MCF 10A (cell line): ENCODE results near the gene FLAD1. TPM values are rescaled to one million over a fixed set of nuclear protein-coding genes. Genes with fewer than 3 reads are reported as not detected.

ENCODE experiments used
- BruUV-seq: library from RNA; stranded (reverse); fragments of 400-500 nt; replicated peaks from 2 replicates; lab custom pipeline; 2021; lab: Mats Ljungman, UMichigan
- CTCF ChIA-PET: fragments of 300-600 bp; sonication (Branson Sonifier 250); formaldehyde crosslinking; extraction: SDS; loops from one replicate; lab custom pipeline; 2021; ENCODE audit warnings: antibody characterized with exemption, inconsistent platforms; lab: Yijun Ruan, JAX
- POLR2A ChIA-PET: fragments of 300-600, 350-650 bp; sonication (Branson Sonifier 250); formaldehyde crosslinking; extraction: SDS; loops from one replicate; lab custom pipeline; 2020; ENCODE audit warnings: antibody characterized with exemption, inconsistent platforms; lab: Yijun Ruan, JAX
- DNase-seq: peaks from one replicate; pipeline ENCODE4 v3.0.0-alpha.2; 2018; ENCODE audit not compliant: unreplicated experiment
- H3K27ac Mint-ChIP-seq: one replicate; pipeline ENCODE4 v1.8.0; 2022; ENCODE audit warnings: mild to moderate bottlenecking, low read depth, mixed read lengths; ENCODE audit not compliant: unreplicated experiment
- H3K27me3 Mint-ChIP-seq: one replicate; pipeline ENCODE4 v1.8.0; 2022; ENCODE audit warnings: mixed read lengths; ENCODE audit not compliant: insufficient read depth, unreplicated experiment
- H3K36me3 Mint-ChIP-seq: one replicate; pipeline ENCODE4 v1.8.0; 2022; ENCODE audit warnings: mild to moderate bottlenecking, moderate library complexity, mixed read lengths; ENCODE audit not compliant: insufficient read depth, unreplicated experiment
- H3K4me1 Mint-ChIP-seq: one replicate; pipeline ENCODE4 v1.8.0; 2022; ENCODE audit warnings: mixed read lengths; ENCODE audit not compliant: insufficient read depth, unreplicated experiment
- H3K4me3 Mint-ChIP-seq: one replicate; pipeline ENCODE4 v1.8.0; 2022; ENCODE audit warnings: mild to moderate bottlenecking, moderate library complexity, mixed read lengths; ENCODE audit not compliant: unreplicated experiment
- H3K9me3 Mint-ChIP-seq: one replicate; pipeline ENCODE4 v1.8.0; 2022; ENCODE audit warnings: mixed read lengths; ENCODE audit not compliant: unreplicated experiment
- intact Hi-C: fragments of 100-400 bp; cut with micrococcal nuclease; formaldehyde crosslinking; loops from 2 replicates; pipeline ENCODE4 v1.14.1; 2022
- total RNA-seq: library from RNA; stranded (reverse); gene quantifications from 2 replicates; pipeline ENCODE4 v1.2.3, GENCODE V29; 2022
- TF ChIP-seq, protein P1 (sequence below): fragments of 200-600 bp; IDR thresholded peaks from one replicate; pipeline ENCODE4 v1.8.0; 2022; ENCODE audit warnings: antibody characterized with exemption, mild to moderate bottlenecking; ENCODE audit not compliant: unreplicated experiment

The FLAD1 gene
- total RNA-seq, 1 experiment from 2014 or later: 91.1 TPM

DNA sequence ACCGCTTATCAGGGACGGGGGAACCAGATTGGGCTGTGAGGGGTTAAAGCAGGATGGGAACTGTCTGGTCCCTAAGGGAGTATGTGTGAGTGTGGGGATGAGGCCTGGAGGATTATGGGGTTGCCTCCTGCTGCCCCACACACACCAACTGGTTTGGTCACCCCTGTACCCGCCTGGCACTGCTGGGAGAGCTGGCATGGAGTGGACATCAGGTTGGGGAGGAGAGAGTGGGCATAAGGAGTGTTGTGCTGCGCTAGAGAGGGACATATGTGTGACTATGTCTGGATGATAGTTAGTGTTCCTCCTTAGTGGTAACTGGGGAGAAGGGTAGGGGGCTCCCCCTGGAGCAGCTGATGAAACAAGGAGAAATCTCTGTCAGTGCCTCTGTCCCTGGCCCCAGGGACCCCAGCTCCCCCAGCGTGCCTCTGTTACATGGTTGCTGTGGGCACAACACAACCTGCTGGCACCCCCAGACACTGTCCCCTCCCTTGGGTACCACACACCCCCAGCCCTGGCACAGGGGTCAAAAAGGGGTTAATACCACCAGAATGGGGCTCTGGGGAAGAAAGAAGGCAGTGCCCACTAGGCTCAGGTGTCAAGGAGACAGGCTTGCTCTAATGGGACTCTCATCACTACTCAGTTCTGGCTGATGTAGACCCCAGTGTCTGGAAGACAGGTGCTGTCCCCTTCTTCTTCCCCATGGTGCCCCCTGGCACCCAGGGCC lies 21.4 kb downstream of the FLAD1 start:
- H3K9me3 Mint-ChIP-seq: no peaks in the 10 kb centered on the region
- BruUV-seq: TSS peak; percentile 53
- ChIA-PET POLR2A (interaction anchor here (0.7 to 41.1 kb wide), 18 partner anchors 10 to 1042 kb away, joined by 3 to 1917 read pairs (median 5); partner anchors contain the start of genes ADAM15, CKS1B, DCST1 and DCST2), CTCF (interaction anchor here (0.6 to 2.5 kb wide), 17 partner anchors 8 to 80 kb away, joined by 3 to 24 read pairs (median 4); partner anchors contain the start of genes ADAM15, FLAD1, LENEP and PYGO2)
- H3K27ac Mint-ChIP-seq: peak overlapping the region; percentile 97
- TF ChIP-seq, protein P1, sequence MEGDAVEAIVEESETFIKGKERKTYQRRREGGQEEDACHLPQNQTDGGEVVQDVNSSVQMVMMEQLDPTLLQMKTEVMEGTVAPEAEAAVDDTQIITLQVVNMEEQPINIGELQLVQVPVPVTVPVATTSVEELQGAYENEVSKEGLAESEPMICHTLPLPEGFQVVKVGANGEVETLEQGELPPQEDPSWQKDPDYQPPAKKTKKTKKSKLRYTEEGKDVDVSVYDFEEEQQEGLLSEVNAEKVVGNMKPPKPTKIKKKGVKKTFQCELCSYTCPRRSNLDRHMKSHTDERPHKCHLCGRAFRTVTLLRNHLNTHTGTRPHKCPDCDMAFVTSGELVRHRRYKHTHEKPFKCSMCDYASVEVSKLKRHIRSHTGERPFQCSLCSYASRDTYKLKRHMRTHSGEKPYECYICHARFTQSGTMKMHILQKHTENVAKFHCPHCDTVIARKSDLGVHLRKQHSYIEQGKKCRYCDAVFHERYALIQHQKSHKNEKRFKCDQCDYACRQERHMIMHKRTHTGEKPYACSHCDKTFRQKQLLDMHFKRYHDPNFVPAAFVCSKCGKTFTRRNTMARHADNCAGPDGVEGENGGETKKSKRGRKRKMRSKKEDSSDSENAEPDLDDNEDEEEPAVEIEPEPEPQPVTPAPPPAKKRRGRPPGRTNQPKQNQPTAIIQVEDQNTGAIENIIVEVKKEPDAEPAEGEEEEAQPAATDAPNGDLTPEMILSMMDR: no peak
- H3K4me3 Mint-ChIP-seq: peak overlapping the region; percentile 90
- no peaks in the 10 kb centered on the region for H3K27me3 Mint-ChIP-seq
- intact Hi-C loops: loop anchor here (1.0 to 5.0 kb wide), 2 partner anchors 13 to 447 kb away; partner anchors contain the start of gene UBE2Q1
- peaks cover 23% of the 10 kb centered on the region for H3K36me3 Mint-ChIP-seq
- H3K4me1 Mint-ChIP-seq: peaks cover 64% of the 10 kb centered on the region
- peak; percentile 53 for DNase-seq

DNA sequence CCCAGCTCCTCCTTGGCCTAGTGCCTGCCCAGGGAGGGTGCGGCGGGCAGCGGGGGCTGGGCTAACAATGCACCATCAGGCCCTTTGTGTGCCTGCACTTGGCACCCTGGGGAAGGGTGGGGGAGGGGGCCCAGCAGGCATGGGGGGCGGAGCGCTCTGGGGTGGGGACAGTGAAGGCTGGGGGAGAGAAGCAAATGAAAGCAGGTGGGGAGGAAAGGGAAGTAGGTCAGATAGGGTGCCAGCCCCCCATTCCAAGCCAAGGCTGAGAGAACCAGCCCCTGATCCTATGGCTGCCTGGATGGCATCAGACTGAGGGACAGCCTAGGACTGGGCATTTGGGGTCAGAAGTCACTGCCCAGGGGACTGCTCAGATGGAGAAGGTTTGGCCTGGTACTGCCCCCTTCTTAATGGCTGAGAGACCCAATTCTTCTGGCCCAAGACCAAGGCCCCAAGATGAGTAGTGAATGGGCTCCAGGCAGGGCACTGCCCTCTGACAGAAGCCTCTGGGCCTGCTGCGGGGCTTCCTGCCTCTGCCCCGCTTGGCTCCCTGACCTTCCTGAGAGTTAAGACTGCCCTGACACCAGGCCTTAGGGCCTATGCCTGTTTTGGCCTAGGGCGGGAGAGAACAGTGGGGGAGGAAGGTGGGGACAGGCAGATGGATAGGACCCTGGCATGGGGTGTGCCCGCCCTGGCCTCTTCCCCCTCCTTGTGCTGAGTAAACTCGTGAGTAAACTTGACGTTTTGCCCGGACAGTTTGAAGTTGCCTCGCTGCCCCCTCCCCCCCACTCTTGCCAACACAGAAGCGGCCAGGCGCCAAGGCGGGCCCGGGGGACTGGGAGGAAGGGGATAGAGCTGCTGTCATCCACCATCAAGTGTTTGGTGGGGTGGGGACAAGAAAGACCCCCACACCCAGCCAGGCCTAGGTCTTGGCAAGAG lies 22.2 kb downstream of the FLAD1 start:
- H3K27ac Mint-ChIP-seq: peak overlapping the region; percentile 97
- no peaks in the 10 kb centered on the region for H3K9me3 Mint-ChIP-seq
- peak; percentile 91 for DNase-seq
- ChIA-PET POLR2A (interaction anchor here (0.6 to 41.1 kb wide), 14 partner anchors 11 to 1043 kb away, joined by 3 to 1917 read pairs (median 6); partner anchors contain the start of genes ADAM15, CKS1B, EFNA3 and FLAD1), CTCF (interaction anchor here (0.8 to 2.5 kb wide), 14 partner anchors 9 to 80 kb away, joined by 3 to 24 read pairs (median 4); partner anchors contain the start of genes ADAM15 and PYGO2)
- peaks cover 63% of the 10 kb centered on the region for H3K4me1 Mint-ChIP-seq
- TF ChIP-seq, protein P1: no peak
- peak overlapping the region; percentile 90 for H3K4me3 Mint-ChIP-seq
- intact Hi-C loops: no loop called here
- BruUV-seq: no TSS peak
- peaks cover 29% of the 10 kb centered on the region for H3K36me3 Mint-ChIP-seq
- H3K27me3 Mint-ChIP-seq: no peaks in the 10 kb centered on the region

DNA sequence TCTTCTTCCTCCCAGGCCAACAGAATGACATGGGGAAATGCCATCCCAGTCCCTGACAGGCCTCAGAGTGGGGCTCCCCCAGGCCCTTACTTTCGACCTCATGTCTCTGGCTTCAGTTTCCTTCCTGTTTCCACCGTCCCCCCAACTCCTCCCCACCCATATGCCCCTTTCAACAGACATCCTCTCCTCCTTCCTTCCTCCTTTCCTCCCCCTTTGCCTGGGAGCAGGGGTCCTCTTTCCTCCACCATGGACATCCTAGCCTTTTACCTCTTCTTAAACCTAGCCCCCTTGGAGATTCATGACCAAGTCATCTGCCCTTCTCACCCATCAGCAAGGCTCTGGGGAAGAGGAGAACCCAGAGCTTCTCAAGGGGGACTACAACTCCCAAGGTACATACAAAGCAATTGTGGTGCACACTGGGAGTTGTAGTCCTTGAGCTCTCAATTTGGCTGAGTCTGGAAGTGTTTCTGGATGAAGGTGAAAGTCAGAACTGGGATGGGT lies 23.5 kb downstream of the FLAD1 start:
- H3K36me3 Mint-ChIP-seq: peaks cover 35% of the 10 kb centered on the region
- no peaks in the 10 kb centered on the region for H3K9me3 Mint-ChIP-seq
- no TSS peak for BruUV-seq
- H3K4me1 Mint-ChIP-seq: peaks cover 69% of the 10 kb centered on the region
- ChIA-PET CTCF (interaction anchor here (0.9 to 1.8 kb wide), 8 partner anchors 10 to 79 kb away, joined by 3 to 19 read pairs (median 4); partner anchors contain the start of genes ADAM15 and PYGO2), POLR2A (interaction anchor here (0.6 to 41.1 kb wide), 6 partner anchors 9 to 44 kb away, joined by 3 to 1917 read pairs (median 10); partner anchors contain the start of genes ADAM15, CKS1B, FLAD1 and PBXIP1)
- peak overlapping the region; percentile 97 for H3K27ac Mint-ChIP-seq
- TF ChIP-seq, protein P1: no peak
- no peak for DNase-seq
- peak overlapping the region; percentile 90 for H3K4me3 Mint-ChIP-seq
- no peaks in the 10 kb centered on the region for H3K27me3 Mint-ChIP-seq
- intact Hi-C loops: no loop called here
